Measurements from ENCODE around the gene LRRC34. TPM values are rescaled to one million over a fixed set of nuclear protein-coding genes. Genes with fewer than 3 reads are reported as not detected.

LRRC34 gene
- total and polyA plus RNA-seq, 9 of the 15 experiments (the other 6 are each of a cell fraction or from before 2014, with no cell fraction given) = 0.17 to 0.30 TPM; not detected in 7

GRCh38 chr3:169771497-169772304, 41.0 kb downstream of the LRRC34 start (continued):
- TF ChIP-seq, protein P1, sequence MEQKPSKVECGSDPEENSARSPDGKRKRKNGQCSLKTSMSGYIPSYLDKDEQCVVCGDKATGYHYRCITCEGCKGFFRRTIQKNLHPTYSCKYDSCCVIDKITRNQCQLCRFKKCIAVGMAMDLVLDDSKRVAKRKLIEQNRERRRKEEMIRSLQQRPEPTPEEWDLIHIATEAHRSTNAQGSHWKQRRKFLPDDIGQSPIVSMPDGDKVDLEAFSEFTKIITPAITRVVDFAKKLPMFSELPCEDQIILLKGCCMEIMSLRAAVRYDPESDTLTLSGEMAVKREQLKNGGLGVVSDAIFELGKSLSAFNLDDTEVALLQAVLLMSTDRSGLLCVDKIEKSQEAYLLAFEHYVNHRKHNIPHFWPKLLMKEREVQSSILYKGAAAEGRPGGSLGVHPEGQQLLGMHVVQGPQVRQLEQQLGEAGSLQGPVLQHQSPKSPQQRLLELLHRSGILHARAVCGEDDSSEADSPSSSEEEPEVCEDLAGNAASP (IDR thresholded peaks at IDR 0.05) = no peak
- TF ChIP-seq, protein P2, sequence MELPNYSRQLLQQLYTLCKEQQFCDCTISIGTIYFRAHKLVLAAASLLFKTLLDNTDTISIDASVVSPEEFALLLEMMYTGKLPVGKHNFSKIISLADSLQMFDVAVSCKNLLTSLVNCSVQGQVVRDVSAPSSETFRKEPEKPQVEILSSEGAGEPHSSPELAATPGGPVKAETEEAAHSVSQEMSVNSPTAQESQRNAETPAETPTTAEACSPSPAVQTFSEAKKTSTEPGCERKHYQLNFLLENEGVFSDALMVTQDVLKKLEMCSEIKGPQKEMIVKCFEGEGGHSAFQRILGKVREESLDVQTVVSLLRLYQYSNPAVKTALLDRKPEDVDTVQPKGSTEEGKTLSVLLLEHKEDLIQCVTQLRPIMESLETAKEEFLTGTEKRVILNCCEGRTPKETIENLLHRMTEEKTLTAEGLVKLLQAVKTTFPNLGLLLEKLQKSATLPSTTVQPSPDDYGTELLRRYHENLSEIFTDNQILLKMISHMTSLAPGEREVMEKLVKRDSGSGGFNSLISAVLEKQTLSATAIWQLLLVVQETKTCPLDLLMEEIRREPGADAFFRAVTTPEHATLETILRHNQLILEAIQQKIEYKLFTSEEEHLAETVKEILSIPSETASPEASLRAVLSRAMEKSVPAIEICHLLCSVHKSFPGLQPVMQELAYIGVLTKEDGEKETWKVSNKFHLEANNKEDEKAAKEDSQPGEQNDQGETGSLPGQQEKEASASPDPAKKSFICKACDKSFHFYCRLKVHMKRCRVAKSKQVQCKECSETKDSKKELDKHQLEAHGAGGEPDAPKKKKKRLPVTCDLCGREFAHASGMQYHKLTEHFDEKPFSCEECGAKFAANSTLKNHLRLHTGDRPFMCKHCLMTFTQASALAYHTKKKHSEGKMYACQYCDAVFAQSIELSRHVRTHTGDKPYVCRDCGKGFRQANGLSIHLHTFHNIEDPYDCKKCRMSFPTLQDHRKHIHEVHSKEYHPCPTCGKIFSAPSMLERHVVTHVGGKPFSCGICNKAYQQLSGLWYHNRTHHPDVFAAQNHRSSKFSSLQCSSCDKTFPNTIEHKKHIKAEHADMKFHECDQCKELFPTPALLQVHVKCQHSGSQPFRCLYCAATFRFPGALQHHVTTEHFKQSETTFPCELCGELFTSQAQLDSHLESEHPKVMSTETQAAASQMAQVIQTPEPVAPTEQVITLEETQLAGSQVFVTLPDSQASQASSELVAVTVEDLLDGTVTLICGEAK (IDR thresholded peaks at IDR 0.05) = peak; percentile 88
- TF ChIP-seq, protein P2 (CRISPR knock-in tag; IDR thresholded peaks at IDR 0.05) = no peak
- TF ChIP-seq, protein P3, sequence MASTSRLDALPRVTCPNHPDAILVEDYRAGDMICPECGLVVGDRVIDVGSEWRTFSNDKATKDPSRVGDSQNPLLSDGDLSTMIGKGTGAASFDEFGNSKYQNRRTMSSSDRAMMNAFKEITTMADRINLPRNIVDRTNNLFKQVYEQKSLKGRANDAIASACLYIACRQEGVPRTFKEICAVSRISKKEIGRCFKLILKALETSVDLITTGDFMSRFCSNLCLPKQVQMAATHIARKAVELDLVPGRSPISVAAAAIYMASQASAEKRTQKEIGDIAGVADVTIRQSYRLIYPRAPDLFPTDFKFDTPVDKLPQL (IDR thresholded peaks at IDR 0.05; ENCODE audit: extremely low read depth, insufficient read length) = peak; percentile 14
- TF ChIP-seq PHB (CRISPR knock-in tag; IDR thresholded peaks at IDR 0.05) = no peak
- no peak for TF ChIP-seq SNRNP70 (optimal IDR thresholded peaks at IDR 0.05; ENCODE audit: low read depth, low read length)
- no peak for TF ChIP-seq ARID1B (IDR thresholded peaks at IDR 0.05)
- TF ChIP-seq CREB1 (IDR thresholded peaks at IDR 0.05) = peak; percentile 25; the same call in 1 of the 2 replicates
- TF ChIP-seq CREB1 (CRISPR knock-in tag; IDR thresholded peaks at IDR 0.05) = no peak
- no peak; the same call in 1 of the 2 replicates for TF ChIP-seq SP1 (CRISPR knock-in tag; IDR thresholded peaks at IDR 0.05)
- 0 out of 2 replicates have a peak, but pooled peaks have one; percentile 9 for TF ChIP-seq SMARCA4 (IDR thresholded peaks at IDR 0.05)
- TF ChIP-seq TAF9B (IDR thresholded peaks at IDR 0.05; ENCODE audit: partially characterized antibody) = no peak
- peak; percentile 45 for TF ChIP-seq VEZF1 (CRISPR knock-in tag; IDR thresholded peaks at IDR 0.05)
- TF ChIP-seq SAFB2 (IDR thresholded peaks at IDR 0.05; ENCODE audit: borderline replicate concordance, low read depth, low read length, severe bottlenecking) = no peak
- peak; percentile 57; the same call in 1 of the 2 replicates for TF ChIP-seq MTA1 (IDR thresholded peaks at IDR 0.05; ENCODE audit: borderline replicate concordance)
